SK-N-SH (cell line): ENCODE measurements around the gene EMC7. TPM values are rescaled to one million over a fixed set of nuclear protein-coding genes. Genes with fewer than 3 reads are reported as not detected.

Experiments used
- CTCF ChIA-PET: fragments of 300-600, 350-600 bp; formaldehyde crosslinking; extraction: SDS; loops from one replicate; lab custom pipeline; 2021; lab: Yijun Ruan, JAX
- POLR2A ChIA-PET: fragments of 350-600 bp; sonication (Branson Sonifier 250); formaldehyde crosslinking; extraction: SDS; loops from one replicate; lab custom pipeline; 2020; ENCODE audit warnings: antibody characterized with exemption, inconsistent platforms; lab: Yijun Ruan, JAX
- DNase-seq: peaks from one replicate; pipeline ENCODE4 v3.0.0; 2012
- H2AFZ ChIP-seq: fragments of 200-600 bp; sonication (generic); 2 replicates; pipeline ENCODE4 v1.8.1; 2016; ENCODE audit warnings: antibody characterized with exemption, mild to moderate bottlenecking, low read depth
- H3F3A ChIP-seq: fragments of 200-600 bp; sonication (generic); replicated peaks from 2 replicates; pipeline ENCODE3; 2016; ENCODE audit warnings: antibody characterized with exemption, mild to moderate bottlenecking; ENCODE audit not compliant: insufficient read depth
- H3K27ac ChIP-seq, 2 experiments: fragments of 200-500 bp in 1 of 2; fragments of 200-600 bp in 1 of 2; sonication (Bioruptor generic) in 1 of 2; sonication (generic), shearing (Covaris generic) in 1 of 2; 2 replicates each; pipeline versions ENCODE4 v1.5.1 to v1.6.1; 2014 to 2016; ENCODE audit warnings: low read depth in 2 of 2, inconsistent platforms in 1 of 2, low read length in 1 of 2, mild to moderate bottlenecking in 1 of 2, mixed read lengths in 1 of 2
- H3K27me3 ChIP-seq: fragments of 200-600 bp; sonication (generic), shearing (Covaris generic); 2 replicates; pipeline ENCODE4 v1.6.1; 2016; ENCODE audit warnings: mixed run types; ENCODE audit not compliant: insufficient read depth
- H3K36me3 ChIP-seq, 2 experiments: fragments of 200-500 bp in 1 of 2; fragments of 200-600 bp in 1 of 2; sonication (Bioruptor generic) in 1 of 2; sonication (generic) in 1 of 2; replicated peaks in 1 of 2; 2 replicates each; pipeline versions ENCODE3 to v1.5.1; 2014 to 2016; ENCODE audit warnings: low read length in 1 of 2, mild to moderate bottlenecking in 1 of 2; ENCODE audit not compliant: insufficient read depth in 2 of 2, control insufficient read depth in 1 of 2
- H3K4me1 ChIP-seq, 2 experiments: fragments of 200-500 bp in 1 of 2; fragments of 200-600 bp in 1 of 2; sonication (Bioruptor generic) in 1 of 2; sonication (generic), shearing (Covaris generic) in 1 of 2; 2 replicates each; pipeline versions ENCODE4 v1.5.1 to v1.6.1; 2014 to 2016; ENCODE audit warnings: low read depth in 1 of 2, low read length in 1 of 2, mixed run types in 1 of 2; ENCODE audit not compliant: insufficient read depth in 2 of 2, control insufficient read depth in 1 of 2
- H3K4me2 ChIP-seq: fragments of 200-600 bp; sonication (generic), shearing (Covaris generic); 2 replicates; pipeline ENCODE4 v1.6.1; 2017; ENCODE audit warnings: mixed run types
- H3K4me3 ChIP-seq, 2 experiments: fragments of 200-500 bp in 1 of 2; fragments of 200-600 bp in 1 of 2; sonication (Bioruptor generic) in 1 of 2; sonication (generic), shearing (Covaris generic) in 1 of 2; 2 replicates each; pipeline versions ENCODE4 v1.5.1 to v1.8.1; 2014 to 2016; ENCODE audit warnings: low read depth in 2 of 2, inconsistent platforms in 1 of 2, low read length in 1 of 2, mild to moderate bottlenecking in 1 of 2, mixed read lengths in 1 of 2, moderate library complexity in 1 of 2
- H3K79me2 ChIP-seq: fragments of 200-600 bp; sonication (generic); 2 replicates; pipeline ENCODE4 v1.8.1; 2017; ENCODE audit warnings: mild to moderate bottlenecking; ENCODE audit not compliant: insufficient read depth
- H3K9ac ChIP-seq: fragments of 200-600 bp; sonication (generic); 2 replicates; pipeline ENCODE4 v1.6.1; 2017; ENCODE audit warnings: mixed run types
- H3K9me2 ChIP-seq: fragments of 200-600 bp; sonication (generic); 2 replicates; pipeline ENCODE4 v1.6.1; 2017; ENCODE audit warnings: mixed run types
- H3K9me3 ChIP-seq: fragments of 200-600 bp; sonication (generic); 2 replicates; pipeline ENCODE4 v1.6.1; 2017; ENCODE audit warnings: mixed run types, mild to moderate bottlenecking, moderate library complexity
- H4K20me1 ChIP-seq: fragments of 200-600 bp; sonication (generic); 2 replicates; pipeline ENCODE4 v1.6.1; 2017; ENCODE audit warnings: mild to moderate bottlenecking, mixed run types; ENCODE audit not compliant: insufficient read depth
- CHD2 ChIP-seq: fragments of 150-350 bp; IDR thresholded peaks from 2 replicates; pipeline ENCODE4 v1.6.1; 2018; ENCODE audit warnings: low read length; ENCODE audit not compliant: partially characterized antibody
- EP300 ChIP-seq, 2 experiments: IDR thresholded peaks; 2 replicates each; pipeline versions ENCODE4 v1.4.0 to v1.6.1; 2012; ENCODE audit warnings: borderline replicate concordance in 1 of 2, low read depth in 1 of 2, low read length in 1 of 2
- FOSL2 ChIP-seq: IDR thresholded peaks from 2 replicates; pipeline ENCODE4 v1.4.0; 2012; ENCODE audit warnings: low read depth, mild to moderate bottlenecking, moderate library complexity, borderline replicate concordance
- FOXJ3 ChIP-seq: sonication (generic); formaldehyde crosslinking; IDR thresholded peaks from 2 replicates; pipeline ENCODE4 v1.5.1; 2020; ENCODE audit warnings: mild to moderate bottlenecking, missing genetic modification reagents
- FOXM1 ChIP-seq: IDR thresholded peaks from 2 replicates; pipeline ENCODE4 v1.4.0; 2012; ENCODE audit warnings: low read depth, mild to moderate bottlenecking
- GATA2 ChIP-seq: sonication (generic); formaldehyde crosslinking; IDR thresholded peaks from 2 replicates; pipeline ENCODE4 v1.5.0; 2020; ENCODE audit warnings: mild to moderate bottlenecking, missing genetic modification reagents
- NFIC ChIP-seq: IDR thresholded peaks from 2 replicates; pipeline ENCODE4 v1.4.0; 2012; ENCODE audit warnings: borderline replicate concordance
- NRF1 ChIP-seq: IDR thresholded peaks from 2 replicates; pipeline ENCODE4 v1.6.1; 2012; ENCODE audit warnings: low read depth, mild to moderate bottlenecking, low read length
- RFX5 ChIP-seq: IDR thresholded peaks from 2 replicates; pipeline ENCODE4 v1.6.1; 2012; ENCODE audit warnings: mild to moderate bottlenecking, improper control_type of control experiment, low read length
- RXRA ChIP-seq: IDR thresholded peaks from 2 replicates; pipeline ENCODE4 v1.4.0; 2012; ENCODE audit warnings: low read depth, mild to moderate bottlenecking, borderline replicate concordance
- TAF1 ChIP-seq: IDR thresholded peaks from 2 replicates; pipeline ENCODE4 v1.6.1; 2012; ENCODE audit warnings: low read depth, mild to moderate bottlenecking, low read length, moderate library complexity, borderline replicate concordance
- WGBS: methylation state at CpG from one replicate; pipeline ENCODE4 v1.1.6; 2017; ENCODE audit warnings: low lambda C conversion rate; 5-methylcytosine and 5-hydroxymethylcytosine counted together
- polyA plus RNA-seq, 3 experiments: library from polyadenylated mRNA; depleted of rRNA; stranded (reverse); fragments of >200 nt; gene quantifications; 2 replicates each; pipeline ENCODE4 v1.2.3, GENCODE V29; 2012
- TF ChIP-seq, protein P1 (sequence below): fragments of 150-350 bp; IDR thresholded peaks from 2 replicates; pipeline ENCODE4 v1.6.1; 2016; ENCODE audit warnings: mild to moderate bottlenecking, low read depth, low read length
- TF ChIP-seq, protein P2 (sequence below): IDR thresholded peaks from 2 replicates; pipeline ENCODE4 v1.4.0; 2012; ENCODE audit warnings: low read depth, borderline replicate concordance
- TF ChIP-seq, protein P3 (sequence below): IDR thresholded peaks from 2 replicates; pipeline ENCODE4 v1.4.0; 2012; ENCODE audit warnings: low read depth

The EMC7 gene
- polyA plus RNA-seq, 1 of the 3 experiments (the other 2 are of a cell fraction): 92.3 TPM

DNA sequence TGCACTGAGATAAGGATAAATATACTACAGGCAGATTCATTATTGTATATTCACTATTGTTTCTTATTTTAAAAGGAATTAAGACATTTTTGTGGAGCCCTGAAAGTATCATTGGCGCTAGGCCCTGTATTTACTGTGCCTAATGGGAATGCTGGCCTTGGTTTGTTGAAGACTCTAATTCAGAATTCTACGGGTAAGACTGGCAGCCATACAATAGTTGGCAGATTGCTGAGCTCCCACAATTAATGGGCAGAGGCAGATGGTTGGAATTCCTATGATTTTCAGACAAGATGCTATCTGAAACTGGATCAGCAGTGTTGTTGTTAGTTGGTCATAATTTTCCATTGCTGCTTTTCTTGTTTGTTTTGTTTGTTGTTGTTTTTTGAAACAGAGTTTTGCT, 15.0 kb upstream of the EMC7 start (continued):
- TF ChIP-seq NFIC (no peak), CHD2 (no peak), NRF1 (no peak)
- TF ChIP-seq, protein P1, sequence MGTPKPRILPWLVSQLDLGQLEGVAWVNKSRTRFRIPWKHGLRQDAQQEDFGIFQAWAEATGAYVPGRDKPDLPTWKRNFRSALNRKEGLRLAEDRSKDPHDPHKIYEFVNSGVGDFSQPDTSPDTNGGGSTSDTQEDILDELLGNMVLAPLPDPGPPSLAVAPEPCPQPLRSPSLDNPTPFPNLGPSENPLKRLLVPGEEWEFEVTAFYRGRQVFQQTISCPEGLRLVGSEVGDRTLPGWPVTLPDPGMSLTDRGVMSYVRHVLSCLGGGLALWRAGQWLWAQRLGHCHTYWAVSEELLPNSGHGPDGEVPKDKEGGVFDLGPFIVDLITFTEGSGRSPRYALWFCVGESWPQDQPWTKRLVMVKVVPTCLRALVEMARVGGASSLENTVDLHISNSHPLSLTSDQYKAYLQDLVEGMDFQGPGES: no peak
- TF ChIP-seq, all 33 proteins: peak for 0

DNA sequence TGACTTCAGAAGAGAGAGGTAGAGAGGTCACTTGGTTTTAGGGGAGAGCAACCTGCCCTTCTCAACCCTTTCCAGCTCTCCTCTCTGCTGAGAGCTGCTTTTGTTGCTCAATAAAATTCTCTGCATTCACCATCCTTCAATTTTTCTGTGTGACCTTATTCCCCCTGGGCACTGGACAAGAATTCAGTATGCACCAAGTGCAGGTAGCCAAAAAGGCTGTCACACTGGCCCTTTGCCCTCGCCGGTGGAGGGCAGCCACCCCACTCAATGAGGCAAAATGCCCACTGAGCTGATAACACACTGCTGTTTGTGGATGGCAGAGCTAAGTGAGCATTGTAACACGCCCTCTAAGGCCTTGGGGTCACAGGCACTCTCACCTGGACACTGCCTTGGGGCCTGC, 13.1 kb upstream of the EMC7 start:
- H3K4me3 ChIP-seq: no peak overlapping the region
- no peaks in the 10 kb centered on the region for H3K36me3 ChIP-seq
- H3K9me2 ChIP-seq: no peaks in the 10 kb centered on the region
- H3K27ac ChIP-seq: no peak overlapping the region
- no peak overlapping the region for H3K9ac ChIP-seq
- H2AFZ ChIP-seq: no peak overlapping the region
- TF ChIP-seq FOXM1: no peak
- TF ChIP-seq EP300 (IDR thresholded peaks at IDR 0.05; ENCODE audit: borderline replicate concordance in 1 of 2, low read depth in 1 of 2, low read length in 1 of 2): no peak
- TF ChIP-seq, all 33 proteins: peak for 0
- H3K4me1 ChIP-seq: no peaks in the 10 kb centered on the region
- no peaks in the 10 kb centered on the region for H4K20me1 ChIP-seq
- H3K4me2 ChIP-seq: no peak overlapping the region
- WGBS: 57% methylated on average over 3 of the region's 3 CpGs
- ChIA-PET CTCF (no interaction called here), POLR2A (no interaction called here)
- no peaks in the 10 kb centered on the region for H3K27me3 ChIP-seq
- H3K9me3 ChIP-seq: no peaks in the 10 kb centered on the region
- no peaks in the 10 kb centered on the region for H3F3A ChIP-seq
- no peaks in the 10 kb centered on the region for H3K79me2 ChIP-seq
- DNase-seq: no peak

DNA sequence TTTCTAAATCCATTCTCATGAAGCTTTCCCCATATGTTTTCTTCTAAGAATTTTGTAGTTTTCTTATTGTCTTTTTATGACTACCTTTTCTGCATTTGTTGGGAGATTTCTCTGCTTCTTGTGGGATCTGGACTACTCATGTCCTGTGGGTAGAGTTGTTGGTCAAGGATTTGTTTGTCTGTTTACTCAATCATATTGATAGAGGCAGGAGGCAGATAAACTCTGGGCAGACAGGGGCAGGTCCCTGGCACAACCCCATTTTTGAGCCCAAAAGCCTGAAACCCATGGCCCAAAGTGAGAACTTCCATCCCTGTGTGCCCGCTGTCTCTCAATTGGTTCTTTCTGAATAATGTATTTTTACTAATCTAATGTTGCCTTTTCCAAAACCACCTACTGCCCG, 12.6 kb upstream of the EMC7 start:
- H3K4me1 ChIP-seq: no peaks in the 10 kb centered on the region
- H3K27me3 ChIP-seq: no peaks in the 10 kb centered on the region
- WGBS: 52% methylated on average over 2 of the region's 2 CpGs
- H3K36me3 ChIP-seq: no peaks in the 10 kb centered on the region
- H3K27ac ChIP-seq: no peak overlapping the region
- TF ChIP-seq FOSL2 (no peak), GATA2 (CRISPR knock-in tag) (no peak)
- TF ChIP-seq, all 33 proteins: peak for 0
- no peak overlapping the region for H3K4me2 ChIP-seq
- no peaks in the 10 kb centered on the region for H3K9me3 ChIP-seq
- H3K4me3 ChIP-seq: no peak overlapping the region
- no peaks in the 10 kb centered on the region for H3K9me2 ChIP-seq
- no peak overlapping the region for H2AFZ ChIP-seq
- no peak for DNase-seq
- no peaks in the 10 kb centered on the region for H3F3A ChIP-seq
- H3K9ac ChIP-seq: no peak overlapping the region
- CTCF ChIA-PET: no interaction called here
- no peaks in the 10 kb centered on the region for H3K79me2 ChIP-seq
- no peaks in the 10 kb centered on the region for H4K20me1 ChIP-seq
- POLR2A ChIA-PET: no interaction called here

DNA sequence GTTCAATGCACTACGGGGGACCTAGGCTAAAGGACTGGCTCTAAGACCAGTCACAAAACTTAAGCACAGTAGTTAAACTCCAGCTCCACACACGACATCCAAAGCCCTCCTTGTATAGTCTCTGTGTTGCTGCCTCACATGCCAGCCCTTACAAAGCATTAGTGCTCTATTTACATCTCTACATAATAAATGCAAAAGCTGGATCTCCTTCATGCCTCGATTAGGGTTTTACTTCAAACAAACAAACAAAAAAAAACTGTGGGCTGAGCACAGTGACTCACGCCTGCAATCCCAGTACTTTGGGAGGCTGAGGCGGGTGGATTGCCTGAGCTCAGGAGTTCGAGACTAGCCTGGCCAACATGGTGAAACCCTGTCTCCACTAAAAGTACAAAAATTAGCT, 9.8 kb upstream of the EMC7 start:
- H2AFZ ChIP-seq: peak overlapping the region; percentile 12; the same call in 1 of the 2 replicates
- ChIA-PET CTCF (interaction anchor here (4.4 kb wide), 1 partner anchor 97 kb away, joined by 66 read pairs; the partner anchor contains the start of gene KATNBL1), POLR2A (interaction anchor here (1.2 kb wide), 1 partner anchor 97 kb away, joined by 5 read pairs; no protein-coding TSS in a partner anchor)
- H3K36me3 ChIP-seq: no peaks in the 10 kb centered on the region
- no peaks in the 10 kb centered on the region for H4K20me1 ChIP-seq
- no peak overlapping the region for H3K4me3 ChIP-seq
- WGBS: 72% methylated on average over 6 of the region's 6 CpGs
- H3K27ac ChIP-seq: no peak overlapping the region
- H3K9me3 ChIP-seq: no peaks in the 10 kb centered on the region
- H3K4me2 ChIP-seq: no peak overlapping the region
- no peaks in the 10 kb centered on the region for H3K27me3 ChIP-seq
- no peaks in the 10 kb centered on the region for H3K79me2 ChIP-seq
- no peak overlapping the region for H3K9ac ChIP-seq
- no peak for TF ChIP-seq FOXJ3
- TF ChIP-seq, protein P2, sequence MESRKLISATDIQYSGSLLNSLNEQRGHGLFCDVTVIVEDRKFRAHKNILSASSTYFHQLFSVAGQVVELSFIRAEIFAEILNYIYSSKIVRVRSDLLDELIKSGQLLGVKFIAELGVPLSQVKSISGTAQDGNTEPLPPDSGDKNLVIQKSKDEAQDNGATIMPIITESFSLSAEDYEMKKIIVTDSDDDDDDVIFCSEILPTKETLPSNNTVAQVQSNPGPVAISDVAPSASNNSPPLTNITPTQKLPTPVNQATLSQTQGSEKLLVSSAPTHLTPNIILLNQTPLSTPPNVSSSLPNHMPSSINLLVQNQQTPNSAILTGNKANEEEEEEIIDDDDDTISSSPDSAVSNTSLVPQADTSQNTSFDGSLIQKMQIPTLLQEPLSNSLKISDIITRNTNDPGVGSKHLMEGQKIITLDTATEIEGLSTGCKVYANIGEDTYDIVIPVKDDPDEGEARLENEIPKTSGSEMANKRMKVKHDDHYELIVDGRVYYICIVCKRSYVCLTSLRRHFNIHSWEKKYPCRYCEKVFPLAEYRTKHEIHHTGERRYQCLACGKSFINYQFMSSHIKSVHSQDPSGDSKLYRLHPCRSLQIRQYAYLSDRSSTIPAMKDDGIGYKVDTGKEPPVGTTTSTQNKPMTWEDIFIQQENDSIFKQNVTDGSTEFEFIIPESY: no peak
- no peak for TF ChIP-seq NFIC
- TF ChIP-seq RFX5: no peak
- TF ChIP-seq RXRA: no peak
- TF ChIP-seq TAF1: no peak
- TF ChIP-seq, protein P3, sequence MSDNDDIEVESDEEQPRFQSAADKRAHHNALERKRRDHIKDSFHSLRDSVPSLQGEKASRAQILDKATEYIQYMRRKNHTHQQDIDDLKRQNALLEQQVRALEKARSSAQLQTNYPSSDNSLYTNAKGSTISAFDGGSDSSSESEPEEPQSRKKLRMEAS: no peak
- TF ChIP-seq, all 33 proteins: peak for 0
- no peaks in the 10 kb centered on the region for H3F3A ChIP-seq
- no peak for DNase-seq
- no peaks in the 10 kb centered on the region for H3K4me1 ChIP-seq
- H3K9me2 ChIP-seq: no peaks in the 10 kb centered on the region
